Body of pancreas (tissue), 4 donors: ENCODE data around the gene C10orf90.

ENCODE experiments used
- CTCF ChIP-seq, 7 experiments: fragments of 450-650 bp in 4 of 7; fragments of 200-600 bp in 3 of 7; sonication (generic) in 3 of 7; IDR thresholded peaks; one replicate each; pipeline ENCODE4 v1.5.1; 2016 to 2019; ENCODE audit warnings: antibody characterized with exemption in 7 of 7
- POLR2A ChIP-seq, 3 donors: fragments of 450-650 bp; IDR thresholded peaks; one replicate each; pipeline ENCODE4 v1.6.1; 2016; ENCODE audit warnings: antibody characterized with exemption in 3 of 3, mild to moderate bottlenecking in 2 of 3

DNA sequence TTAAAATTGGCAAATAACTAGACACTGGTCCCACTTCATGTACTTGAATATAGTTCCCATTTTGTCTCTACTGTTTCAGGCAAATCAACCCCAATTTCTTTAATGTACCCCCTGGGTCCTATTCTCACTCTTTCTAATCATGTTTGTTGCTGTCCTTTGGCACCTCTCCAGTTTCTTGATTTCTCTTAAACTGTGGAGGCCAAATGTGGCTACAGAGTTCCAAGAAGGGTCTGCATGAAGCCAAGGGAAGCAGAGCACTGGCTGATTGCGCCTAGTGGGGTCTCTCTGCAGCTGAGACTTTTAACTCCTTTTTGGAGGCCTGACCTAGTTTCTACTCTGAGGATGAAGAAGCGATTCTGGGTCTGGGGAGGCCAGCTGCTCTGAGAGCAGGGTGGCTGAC, 275.5 kb downstream of the C10orf90 start:
- TF ChIP-seq CTCF (IDR thresholded peaks at IDR 0.05) (no peak), POLR2A (IDR thresholded peaks at IDR 0.05) (no peak)
